HCT116 (cell line): ENCODE results near the gene MCUR1.

ENCODE experiments used
- CEBPB ChIP-seq: IDR thresholded peaks from 2 replicates; pipeline ENCODE4 v1.6.1; 2012; ENCODE audit warnings: low read depth
- EGR1 ChIP-seq: IDR thresholded peaks from 2 replicates; pipeline ENCODE4 v1.6.1; 2012; ENCODE audit warnings: low read depth
- EZH2phosphoT487 ChIP-seq: fragments of 200-600 bp; IDR thresholded peaks from 2 replicates; pipeline ENCODE4 v1.6.1; 2018; ENCODE audit warnings: antibody characterized with exemption, borderline replicate concordance
- JUND ChIP-seq: IDR thresholded peaks from 2 replicates; pipeline ENCODE4 v1.6.1; 2012
- POLR2A ChIP-seq: IDR thresholded peaks from 2 replicates; pipeline ENCODE4 v1.7.0; 2011; ENCODE audit warnings: borderline replicate concordance; ENCODE audit not compliant: insufficient read depth, insufficient read length; ENCODE audit errors: extremely low read depth
- POLR2AphosphoS5 ChIP-seq: IDR thresholded peaks from 2 replicates; pipeline ENCODE4 v1.6.1; 2011; ENCODE audit warnings: mild to moderate bottlenecking, low read depth, low read length, moderate library complexity
- RAD21 ChIP-seq: IDR thresholded peaks from 2 replicates; pipeline ENCODE4 v1.6.1; 2012; ENCODE audit warnings: low read depth, mild to moderate bottlenecking
- TCF7L2 ChIP-seq: IDR thresholded peaks from 2 replicates; pipeline ENCODE4 v1.7.0; 2011; ENCODE audit warnings: borderline replicate concordance, inconsistent platforms; ENCODE audit not compliant: insufficient read depth, insufficient read length; ENCODE audit errors: extremely low read depth
- ZBTB33 ChIP-seq: IDR thresholded peaks from 2 replicates; pipeline ENCODE4 v1.6.1; 2011; ENCODE audit warnings: mild to moderate bottlenecking, low read length, moderate library complexity; ENCODE audit not compliant: insufficient replicate concordance; ENCODE audit errors: extremely low read depth
- ZNF274 ChIP-seq: fragments of 200-500 bp; sonication (Bioruptor generic); IDR thresholded peaks from 2 replicates; pipeline ENCODE4 v1.6.1; 2014; ENCODE audit warnings: mild to moderate bottlenecking, low read depth, low read length, inconsistent platforms
- TF ChIP-seq, protein P1 (sequence below), 3 experiments: fragments of 200-600 bp in 1 of 3; sonication (generic) in 1 of 3; IDR thresholded peaks in 2 of 3; conservative IDR thresholded peaks in 1 of 3; 2 replicates each; pipeline ENCODE4 v1.5.1; 2012 to 2017; ENCODE audit warnings: low read depth in 2 of 3, low read length in 2 of 3, antibody characterized with exemption in 1 of 3, borderline replicate concordance in 1 of 3, control low read depth in 1 of 3, mild to moderate bottlenecking in 1 of 3, mixed read lengths in 1 of 3, mixed run types in 1 of 3, moderate library complexity in 1 of 3; ENCODE audit not compliant: insufficient read depth in 1 of 3
- TF ChIP-seq, protein P2 (sequence below): IDR thresholded peaks from 2 replicates; pipeline ENCODE4 v1.6.1; 2012

GRCh38 chr6:13825871-13826270 lies 11.5 kb upstream of the MCUR1 start:
- TF ChIP-seq ZNF274 (no peak), TCF7L2 (no peak), CEBPB (no peak), POLR2A (no peak), EGR1 (no peak), JUND (no peak), RAD21 (no peak), ZBTB33 (no peak), EZH2phosphoT487 (no peak), POLR2AphosphoS5 (no peak)
- TF ChIP-seq, protein P1, sequence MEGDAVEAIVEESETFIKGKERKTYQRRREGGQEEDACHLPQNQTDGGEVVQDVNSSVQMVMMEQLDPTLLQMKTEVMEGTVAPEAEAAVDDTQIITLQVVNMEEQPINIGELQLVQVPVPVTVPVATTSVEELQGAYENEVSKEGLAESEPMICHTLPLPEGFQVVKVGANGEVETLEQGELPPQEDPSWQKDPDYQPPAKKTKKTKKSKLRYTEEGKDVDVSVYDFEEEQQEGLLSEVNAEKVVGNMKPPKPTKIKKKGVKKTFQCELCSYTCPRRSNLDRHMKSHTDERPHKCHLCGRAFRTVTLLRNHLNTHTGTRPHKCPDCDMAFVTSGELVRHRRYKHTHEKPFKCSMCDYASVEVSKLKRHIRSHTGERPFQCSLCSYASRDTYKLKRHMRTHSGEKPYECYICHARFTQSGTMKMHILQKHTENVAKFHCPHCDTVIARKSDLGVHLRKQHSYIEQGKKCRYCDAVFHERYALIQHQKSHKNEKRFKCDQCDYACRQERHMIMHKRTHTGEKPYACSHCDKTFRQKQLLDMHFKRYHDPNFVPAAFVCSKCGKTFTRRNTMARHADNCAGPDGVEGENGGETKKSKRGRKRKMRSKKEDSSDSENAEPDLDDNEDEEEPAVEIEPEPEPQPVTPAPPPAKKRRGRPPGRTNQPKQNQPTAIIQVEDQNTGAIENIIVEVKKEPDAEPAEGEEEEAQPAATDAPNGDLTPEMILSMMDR (IDR thresholded peaks at IDR 0.05 in 2 of 3, conservative IDR thresholded peaks at IDR 0.05 in 1 of 3; ENCODE audit: borderline replicate concordance in 1 of 3, insufficient read depth in 1 of 3, low read depth in 2 of 3, low read length in 2 of 3): no peak
- TF ChIP-seq, protein P2, sequence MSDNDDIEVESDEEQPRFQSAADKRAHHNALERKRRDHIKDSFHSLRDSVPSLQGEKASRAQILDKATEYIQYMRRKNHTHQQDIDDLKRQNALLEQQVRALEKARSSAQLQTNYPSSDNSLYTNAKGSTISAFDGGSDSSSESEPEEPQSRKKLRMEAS: no peak
